NCI-H2227 (cell line): ENCODE measurements around the gene GPLD1.

Experiments
- DNase-seq: peaks from one replicate; lab custom pipeline; 2025; ENCODE audit not compliant: unreplicated experiment; lab: John Stamatoyannopoulos, UW

The GPLD1 gene

DNA sequence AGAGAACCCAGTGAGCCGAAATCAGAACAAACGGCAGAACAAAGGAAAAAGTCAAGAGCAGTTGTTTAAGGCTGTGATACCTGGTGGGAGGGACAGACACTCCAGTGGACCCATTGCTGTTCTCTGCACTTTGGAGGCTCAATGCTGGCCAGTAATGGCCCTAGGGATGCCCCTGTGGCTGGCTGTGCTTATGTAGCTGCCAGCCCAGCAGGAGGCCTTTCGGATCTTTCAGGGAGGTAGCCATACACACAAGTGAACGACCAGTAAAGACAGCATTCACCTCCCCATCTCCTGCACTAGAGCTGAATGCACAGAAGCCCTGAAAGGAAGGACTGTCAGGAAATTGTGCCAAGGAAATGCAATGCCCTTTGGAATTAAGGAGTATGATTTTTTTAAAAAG is 34.3 kb downstream of the GPLD1 start:
- no peak for DNase-seq

DNA sequence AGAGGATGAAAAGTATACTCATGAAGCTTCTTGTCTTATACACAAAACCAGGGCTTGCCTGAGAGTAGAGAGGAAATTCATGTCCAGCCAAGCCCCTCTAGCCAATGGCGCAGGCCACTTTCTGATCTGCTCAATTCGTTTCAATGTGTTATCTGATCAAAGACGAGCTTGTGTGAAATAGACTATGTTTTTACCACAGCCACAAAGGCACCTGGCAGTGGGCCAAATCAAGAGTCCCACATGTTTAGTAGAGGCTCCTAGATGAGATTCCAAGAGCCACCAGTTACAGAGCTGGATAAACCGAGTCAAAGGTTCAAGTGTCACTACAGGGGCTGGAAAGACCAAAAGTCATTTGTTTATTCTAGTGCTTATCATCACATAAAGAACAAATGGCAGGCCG is 34.9 kb downstream of the GPLD1 start:
- no peak for DNase-seq

- no peak for DNase-seq
These were observed 35.5 kb downstream of the GPLD1 start for GRCh38 chr6:24453921-24454320.

DNA sequence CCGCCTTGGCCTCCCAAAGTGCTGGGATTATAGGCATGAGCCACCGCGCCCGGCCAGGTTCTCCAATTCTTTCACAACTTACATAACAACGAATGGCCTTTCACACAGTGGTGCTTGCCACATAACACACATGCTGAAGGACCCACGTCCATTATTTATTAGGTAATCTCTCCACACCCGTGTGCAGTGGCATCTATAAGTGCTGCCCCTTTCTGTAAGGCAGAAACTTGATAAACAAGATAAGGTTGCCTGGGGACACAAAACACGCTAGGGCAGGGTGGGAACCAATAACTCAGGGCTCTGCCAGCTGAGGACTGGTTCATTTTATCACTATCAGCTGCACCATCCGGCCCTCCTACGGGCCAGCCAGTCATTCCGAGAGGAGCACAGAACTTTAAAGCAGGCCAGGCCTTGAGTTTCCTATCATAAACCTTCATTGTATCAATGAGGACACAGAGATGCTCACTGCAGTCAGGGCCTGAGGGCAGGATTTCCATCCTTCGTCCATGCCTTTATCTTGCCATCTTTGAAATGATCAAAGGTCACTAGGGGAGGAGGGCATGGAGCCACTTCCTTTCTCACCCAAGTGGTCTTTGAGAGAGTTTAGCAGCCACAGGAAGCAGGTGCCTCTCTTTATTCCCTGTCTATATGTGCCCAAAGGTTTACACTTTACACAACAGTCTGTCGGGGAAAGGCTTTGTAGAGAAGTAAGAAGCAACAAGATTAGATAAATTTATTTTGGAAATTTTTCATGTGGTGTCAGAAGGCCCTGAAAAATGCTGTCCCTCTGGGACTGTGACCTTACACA is 37.6 kb downstream of the GPLD1 start:
- DNase-seq: no peak

DNA sequence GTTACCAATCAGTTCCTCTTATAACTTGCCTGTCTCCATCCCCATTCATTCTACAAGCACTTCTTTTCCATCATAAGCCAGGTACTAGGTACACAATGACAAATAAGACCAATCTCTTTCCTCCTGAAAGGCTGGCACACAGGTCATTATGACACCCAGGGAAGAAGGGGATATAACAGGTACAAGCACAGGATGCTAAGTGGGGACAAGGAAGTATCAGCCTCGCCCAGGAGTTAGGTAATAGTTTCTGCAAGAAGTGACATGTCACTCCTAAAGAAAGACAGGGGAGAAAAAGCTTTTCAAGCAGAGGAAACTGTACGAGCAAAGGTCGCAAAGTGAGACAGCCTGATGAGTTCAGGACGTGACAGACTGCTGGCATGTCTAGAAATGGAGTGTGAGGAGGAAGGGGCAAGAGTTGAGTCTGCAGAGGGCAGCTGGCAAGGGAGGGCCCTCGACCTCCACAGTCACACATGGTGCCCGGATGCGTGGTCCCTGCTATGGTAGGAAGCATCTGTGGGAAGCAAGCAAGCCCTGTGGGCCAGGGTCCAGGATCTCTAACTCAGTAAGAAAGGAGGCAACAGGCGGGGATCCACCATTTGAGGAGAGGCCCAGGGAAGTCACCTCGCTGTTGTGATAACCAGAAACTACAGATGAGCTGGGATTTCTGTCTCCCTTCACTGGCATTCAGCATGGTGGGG is 40.4 kb downstream of the GPLD1 start:
- DNase-seq: no peak

DNA sequence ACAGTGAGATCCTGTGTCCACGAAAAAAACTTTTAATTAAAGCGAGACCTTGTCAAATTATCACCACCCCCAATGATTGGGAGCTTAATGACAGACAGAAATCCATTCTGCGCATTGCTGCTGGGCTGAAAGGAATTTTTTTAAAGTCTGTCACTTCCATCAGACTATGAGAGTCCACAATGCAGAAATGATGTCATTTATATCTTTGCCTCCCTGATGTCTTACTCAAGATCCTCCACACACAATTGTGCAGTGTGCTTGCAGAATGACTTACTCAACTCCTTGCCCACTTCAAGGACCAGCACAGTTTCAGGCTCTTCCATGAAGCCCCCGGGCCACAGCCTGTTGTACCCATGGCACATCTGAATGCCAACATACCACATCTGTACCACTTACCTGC is 41.0 kb downstream of the GPLD1 start:
- DNase-seq: no peak

GRCh38 chr6:24446670-24447069 is 42.7 kb downstream of the GPLD1 start:
- no peak for DNase-seq

DNA sequence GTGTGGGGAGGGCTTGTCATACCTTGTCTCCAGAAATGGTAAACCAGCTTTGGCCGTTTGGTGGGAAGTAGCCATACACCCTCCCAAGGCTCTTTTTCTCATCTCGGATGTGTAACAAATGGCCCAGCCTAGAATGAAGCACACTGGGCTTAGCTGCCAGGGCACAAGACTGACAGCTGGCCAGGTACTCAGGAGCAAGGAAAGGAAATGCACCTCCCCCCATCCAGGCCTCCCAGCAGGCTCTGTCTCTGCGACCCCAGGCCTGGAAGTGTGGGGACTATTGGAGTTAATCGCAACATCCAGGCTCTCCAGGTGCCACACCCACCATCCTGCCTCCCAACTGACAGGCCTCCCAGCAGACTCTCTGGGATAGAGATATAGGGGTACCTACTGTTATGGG is 43.7 kb downstream of the GPLD1 start:
- no peak for DNase-seq

DNA sequence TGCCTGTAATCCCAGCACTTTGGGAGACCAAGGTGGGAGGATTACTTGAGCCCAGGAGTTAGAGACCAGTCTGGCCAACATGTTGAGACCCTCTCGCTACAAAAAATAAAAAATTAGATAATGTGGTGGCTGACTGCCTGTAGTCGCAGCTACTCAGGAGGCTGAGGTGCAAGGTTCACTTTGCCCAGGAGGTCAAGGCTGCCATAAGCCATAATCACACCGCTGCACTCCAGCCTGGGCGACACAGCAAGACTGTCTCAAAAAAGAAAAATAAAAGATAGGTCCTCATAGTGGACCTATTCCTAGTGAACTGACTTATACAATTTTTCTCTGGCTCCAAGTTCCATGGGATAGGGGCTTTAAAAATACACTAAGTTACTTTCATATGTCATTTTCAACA is 44.8 kb downstream of the GPLD1 start:
- DNase-seq: no peak

- no peak for DNase-seq
These were observed 47.8 kb downstream of the GPLD1 start for GRCh38 chr6:24441599-24441904.

DNA sequence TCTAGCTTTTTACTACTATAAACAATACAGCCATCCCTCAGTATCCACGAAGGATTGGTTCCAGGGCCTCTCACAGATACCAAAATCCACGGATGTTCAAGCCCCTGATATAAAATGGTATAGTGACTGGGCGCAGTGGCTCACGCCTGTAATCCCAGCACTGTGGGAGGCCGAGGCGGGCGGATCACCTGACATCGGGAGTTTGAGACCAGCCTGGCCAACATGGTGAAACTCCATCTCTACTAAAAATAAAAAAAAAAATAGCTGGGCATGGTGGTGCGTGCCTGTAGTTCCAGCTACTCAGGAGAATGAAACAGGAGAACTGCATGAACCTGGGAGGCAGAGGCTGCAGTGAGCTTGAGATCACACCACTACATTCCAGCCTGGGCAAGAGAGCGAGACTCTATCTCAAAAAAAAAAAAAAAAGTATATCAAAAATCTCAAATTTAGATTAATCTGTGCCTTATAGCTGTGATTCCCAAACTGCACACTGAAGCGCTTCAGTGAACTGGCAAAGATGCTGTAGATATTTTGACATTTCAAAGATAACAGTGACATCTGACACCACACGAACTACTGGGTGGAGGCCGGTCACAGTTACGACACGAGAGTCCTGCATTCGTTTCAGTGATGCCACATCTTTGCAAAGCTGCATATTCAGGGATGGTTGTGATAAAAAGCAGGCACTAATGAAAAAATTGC is 48.3 kb downstream of the GPLD1 start:
- DNase-seq: no peak

GRCh38 chr6:24439858-24440539 is 49.4 kb downstream of the GPLD1 start:
- DNase-seq: no peak

DNA sequence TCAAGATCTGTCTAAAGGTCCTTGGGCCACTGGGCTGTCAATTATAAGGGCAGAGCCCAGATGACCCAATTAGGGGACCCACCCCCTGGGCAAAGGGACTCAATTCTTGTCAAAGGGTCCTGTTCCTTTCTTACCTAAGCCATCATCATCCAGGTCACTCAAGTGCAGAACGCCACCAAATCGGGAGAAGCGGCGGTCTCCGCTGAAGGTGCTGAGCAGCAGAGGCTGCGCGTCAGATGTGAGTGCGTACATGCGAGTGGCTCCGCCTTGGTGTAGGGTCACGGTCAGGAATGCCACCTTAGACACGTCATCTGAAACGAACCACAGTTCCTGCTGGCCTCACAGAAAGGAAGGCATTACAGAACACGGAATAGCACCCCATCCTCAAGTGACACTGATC is 52.4 kb downstream of the GPLD1 start:
- no peak for DNase-seq

- DNase-seq: no peak
These were observed 56.8 kb downstream of the GPLD1 start for GRCh38 chr6:24432611-24433010.

- DNase-seq: peak; percentile 46
These were observed 58.3 kb downstream of the GPLD1 start for GRCh38 chr6:24431045-24431451.

DNA sequence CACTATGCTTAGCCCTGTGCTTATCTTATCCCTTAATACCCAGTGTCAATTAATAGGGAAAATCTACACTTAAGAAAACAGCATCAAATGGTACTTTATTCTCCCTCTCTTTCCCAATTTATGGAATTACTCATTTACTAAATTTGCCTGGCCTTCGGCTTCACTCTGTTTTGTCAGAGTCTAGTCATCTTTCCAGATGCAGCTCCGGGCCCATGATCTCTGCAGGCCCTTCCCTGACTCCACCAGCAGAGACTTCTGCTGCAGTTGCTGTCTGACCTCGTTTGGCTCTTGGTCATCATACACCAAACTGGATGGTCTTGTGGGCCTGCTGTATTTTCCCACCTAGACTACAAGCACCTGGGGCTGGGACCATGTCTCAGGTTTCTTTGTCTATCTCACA is 59.3 kb downstream of the GPLD1 start:
- DNase-seq: no peak

DNA sequence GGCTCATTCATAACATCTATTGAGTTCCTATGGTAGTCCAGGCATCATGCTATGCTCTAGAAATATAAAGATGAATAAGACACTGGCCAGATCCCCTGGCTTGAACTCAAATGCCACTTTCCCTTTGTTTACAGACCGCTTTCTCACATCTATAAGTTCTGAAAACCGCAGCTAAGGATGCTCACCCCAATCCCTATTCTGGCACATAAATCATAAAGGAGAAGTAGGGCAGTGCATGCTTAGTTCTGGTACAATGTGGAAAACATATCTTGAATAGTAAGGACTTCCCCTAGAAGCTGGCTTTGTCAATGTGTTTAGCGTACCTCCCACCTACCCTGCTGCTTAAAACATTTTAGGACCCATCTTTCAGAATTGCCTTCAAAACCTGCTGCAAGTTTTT is 60.2 kb downstream of the GPLD1 start:
- DNase-seq: no peak

DNA sequence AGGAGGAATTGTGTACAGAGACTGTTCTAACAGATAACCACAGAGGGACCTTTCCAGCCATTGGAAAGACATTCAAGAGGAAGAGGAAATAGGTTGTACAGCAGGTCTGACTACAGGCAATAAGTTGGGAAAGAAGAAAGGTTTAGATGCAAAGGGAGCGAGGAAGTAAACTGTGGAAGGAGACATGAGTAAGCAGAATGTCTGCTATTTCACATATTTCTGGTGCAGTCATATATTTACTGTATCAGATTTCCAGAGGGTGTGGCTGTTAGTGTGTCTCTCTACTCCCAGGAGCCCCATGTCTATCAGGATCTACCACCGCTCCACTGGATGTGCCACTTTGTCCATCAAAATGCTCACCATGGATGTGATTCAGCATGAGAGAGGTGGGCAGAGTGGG is 60.8 kb downstream of the GPLD1 start:
- DNase-seq: no peak

- DNase-seq: no peak
These were observed 62.5 kb downstream of the GPLD1 start for GRCh38 chr6:24426729-24427446.

GRCh38 chr6:24425091-24425490 is 64.3 kb downstream of the GPLD1 start:
- no peak for DNase-seq

- DNase-seq: no peak
These were observed 69.9 kb downstream of the GPLD1 start for GRCh38 chr6:24419526-24419925.
